Endothelial cell of umbilical vein (primary cell): Measurements from ENCODE around the gene MORC2.

Source experiments
- CTCF ChIP-seq, 2 donors: IDR thresholded peaks; 1 replicate in 1 of 2; 2 replicates in 1 of 2; pipeline ENCODE4 v1.5.1; 2011; ENCODE audit warnings: low read length in 2 of 2, mild to moderate bottlenecking in 2 of 2, moderate library complexity in 2 of 2, control low read depth in 1 of 2, inconsistent platforms in 1 of 2, low read depth in 1 of 2; ENCODE audit not compliant: insufficient read depth in 1 of 2; ENCODE audit errors: extremely low read depth in 1 of 2
- POLR2A ChIP-seq: IDR thresholded peaks from 2 replicates; pipeline ENCODE4 v1.6.1; 2012; ENCODE audit warnings: low read depth, mild to moderate bottlenecking, control low read depth, low read length

- TF ChIP-seq CTCF (IDR thresholded peaks at IDR 0.05; ENCODE audit: extremely low read depth in 1 of 2, insufficient read depth in 1 of 2, low read depth in 1 of 2, low read length in 2 of 2) (no peak), POLR2A (no peak)
These were observed 3.7 kb downstream of the MORC2 start for GRCh38 chr22:30964858-30965257.
